AG09309 (cell line): ENCODE data around the gene PRR35.
A peak's percentile ranks its signal among the peaks of the same experiment; 100 is the strongest.

Source experiments
- DNase-seq: peaks from one replicate; pipeline ENCODE4 v3.0.0-alpha.2; 2010; ENCODE audit warnings: low read depth
- H3K4me3 ChIP-seq: 2 replicates; pipeline ENCODE4 v1.5.1; 2011; ENCODE audit warnings: mild to moderate bottlenecking, low read depth, low read length, moderate library complexity; ENCODE audit not compliant: control insufficient read depth
- TF ChIP-seq, protein P1 (sequence below): IDR thresholded peaks from 2 replicates; pipeline ENCODE4 v1.5.1; 2011; ENCODE audit warnings: mild to moderate bottlenecking, low read depth, low read length, inconsistent platforms; ENCODE audit not compliant: insufficient read depth, control insufficient read depth; ENCODE audit errors: missing control alignments

PRR35 gene

DNA sequence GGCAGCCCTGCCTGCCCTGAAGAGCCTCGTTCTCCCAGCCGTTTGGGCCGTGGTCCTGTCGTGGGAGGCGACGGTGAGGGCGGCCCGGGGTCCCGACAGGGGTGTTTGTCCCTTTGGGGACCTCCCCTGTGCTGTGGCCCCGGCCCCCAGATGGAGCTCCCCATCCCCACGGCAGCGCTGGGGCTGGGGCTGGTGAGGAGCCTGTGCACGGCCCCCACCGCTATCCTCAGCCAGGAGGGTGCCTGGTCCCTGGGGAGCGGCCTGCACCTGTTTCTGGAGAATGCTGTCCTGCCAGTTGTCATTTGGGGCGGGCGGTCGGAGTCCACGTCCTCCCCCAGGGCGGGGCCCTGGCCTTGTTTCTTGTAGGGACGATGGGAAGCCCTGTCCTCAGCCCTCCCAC is 26.1 kb upstream of the PRR35 start:
- TF ChIP-seq, protein P1, sequence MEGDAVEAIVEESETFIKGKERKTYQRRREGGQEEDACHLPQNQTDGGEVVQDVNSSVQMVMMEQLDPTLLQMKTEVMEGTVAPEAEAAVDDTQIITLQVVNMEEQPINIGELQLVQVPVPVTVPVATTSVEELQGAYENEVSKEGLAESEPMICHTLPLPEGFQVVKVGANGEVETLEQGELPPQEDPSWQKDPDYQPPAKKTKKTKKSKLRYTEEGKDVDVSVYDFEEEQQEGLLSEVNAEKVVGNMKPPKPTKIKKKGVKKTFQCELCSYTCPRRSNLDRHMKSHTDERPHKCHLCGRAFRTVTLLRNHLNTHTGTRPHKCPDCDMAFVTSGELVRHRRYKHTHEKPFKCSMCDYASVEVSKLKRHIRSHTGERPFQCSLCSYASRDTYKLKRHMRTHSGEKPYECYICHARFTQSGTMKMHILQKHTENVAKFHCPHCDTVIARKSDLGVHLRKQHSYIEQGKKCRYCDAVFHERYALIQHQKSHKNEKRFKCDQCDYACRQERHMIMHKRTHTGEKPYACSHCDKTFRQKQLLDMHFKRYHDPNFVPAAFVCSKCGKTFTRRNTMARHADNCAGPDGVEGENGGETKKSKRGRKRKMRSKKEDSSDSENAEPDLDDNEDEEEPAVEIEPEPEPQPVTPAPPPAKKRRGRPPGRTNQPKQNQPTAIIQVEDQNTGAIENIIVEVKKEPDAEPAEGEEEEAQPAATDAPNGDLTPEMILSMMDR: no peak
- no peak overlapping the region for H3K4me3 ChIP-seq
- no peak for DNase-seq

DNA sequence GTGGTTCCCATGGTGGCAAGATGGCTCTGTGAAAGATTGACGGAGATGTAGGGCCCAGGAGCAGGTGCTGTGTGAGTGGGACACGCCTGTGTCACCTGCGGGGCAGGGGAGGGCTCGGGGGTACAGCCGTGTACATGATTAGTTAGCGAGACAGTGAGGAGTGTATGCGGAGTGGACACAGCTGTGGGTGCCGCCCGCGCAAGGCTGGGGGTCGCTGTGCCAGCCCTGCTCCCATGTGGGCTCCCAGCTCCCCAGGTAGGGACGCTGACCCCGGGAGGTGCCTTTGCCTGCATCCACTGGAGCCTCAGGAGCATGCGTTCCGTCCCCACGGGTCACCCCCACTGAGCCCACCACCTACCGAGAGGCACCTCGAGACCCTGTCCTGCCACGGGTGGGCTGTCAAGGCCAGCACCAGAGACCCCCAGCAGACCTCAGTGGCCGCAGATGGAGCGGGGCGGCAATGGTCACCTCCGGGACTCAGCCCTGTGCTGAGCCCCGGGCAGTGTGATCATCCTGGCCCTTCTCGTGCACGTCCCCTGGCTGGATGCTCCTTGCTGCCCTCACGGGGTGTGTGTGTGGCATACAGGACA is 25.2 kb upstream of the PRR35 start:
- no peak overlapping the region for H3K4me3 ChIP-seq

DNA sequence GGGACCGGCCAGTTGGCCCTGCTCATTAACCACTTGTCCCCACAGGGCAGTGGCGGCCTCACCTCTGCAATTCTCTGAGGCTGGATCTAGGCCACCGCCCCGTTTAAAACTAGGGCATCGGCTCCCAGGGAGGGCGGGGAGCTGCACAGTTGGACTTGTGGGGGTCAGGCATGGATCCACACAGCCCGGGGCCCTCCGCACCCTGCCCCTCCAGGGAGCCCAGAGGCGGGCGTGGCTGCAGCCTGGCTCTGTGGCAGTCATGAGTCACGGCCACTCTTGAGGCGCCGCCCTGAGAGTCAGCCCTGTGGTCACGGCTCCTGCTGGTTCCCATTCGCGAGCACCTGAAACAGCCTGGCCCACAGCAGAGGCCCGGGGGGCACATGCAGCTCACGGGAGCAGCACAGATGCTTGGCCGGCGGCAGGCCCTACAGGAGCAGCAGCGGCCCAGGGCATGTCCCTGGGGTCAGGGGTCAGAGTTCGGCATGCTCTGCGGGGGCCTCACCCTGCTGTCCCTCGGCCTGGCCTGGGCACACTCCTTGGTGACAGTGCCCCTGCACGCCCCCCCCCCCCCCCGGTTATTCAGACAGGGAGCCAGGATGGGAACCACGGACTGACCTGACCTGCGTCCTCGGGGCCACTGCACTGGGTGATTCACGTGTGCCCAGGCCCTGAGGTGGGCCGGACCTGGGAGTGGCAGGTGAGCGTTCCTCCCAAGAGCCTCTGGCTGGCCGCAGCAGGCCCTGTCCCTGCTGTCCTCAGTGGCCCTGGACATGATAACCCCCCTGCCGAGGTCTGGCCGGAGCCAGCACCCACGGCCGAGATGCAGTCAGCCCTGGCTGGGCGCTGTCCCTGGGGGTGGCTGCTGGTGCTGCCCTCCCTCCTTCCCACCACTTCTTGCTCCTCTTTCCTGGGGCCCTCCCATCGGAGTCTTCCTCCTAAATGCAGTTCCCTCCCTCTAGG is 24.5 kb upstream of the PRR35 start:
- TF ChIP-seq, protein P1: no peak
- DNase-seq: no peak
- no peak overlapping the region for H3K4me3 ChIP-seq

More for the DNA sequence above, 25.2 kb upstream of the PRR35 start:
- DNase-seq: no peak
- TF ChIP-seq, protein P1: no peak

DNA sequence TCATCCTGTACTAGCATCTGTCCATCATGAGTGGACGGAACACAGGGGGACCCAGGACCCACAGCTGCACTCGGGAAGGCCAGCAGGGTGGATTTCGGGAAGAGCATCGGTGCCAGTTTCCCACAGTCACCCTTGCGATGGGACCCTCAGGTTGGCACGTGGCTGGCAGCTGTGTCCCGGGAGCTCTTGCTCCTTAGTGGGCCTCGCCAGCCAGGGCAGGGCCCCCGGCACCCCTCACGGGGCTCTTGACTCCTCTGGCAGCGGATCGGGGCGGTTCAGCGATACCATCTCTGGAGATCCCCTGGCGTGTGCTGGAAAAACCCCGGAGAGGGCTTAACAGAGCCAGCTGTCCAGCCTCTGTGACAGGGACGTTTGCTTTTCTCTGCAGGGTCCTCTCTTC is 23.4 kb upstream of the PRR35 start:
- TF ChIP-seq, protein P1: no peak
- DNase-seq: no peak
- H3K4me3 ChIP-seq: no peak overlapping the region

DNA sequence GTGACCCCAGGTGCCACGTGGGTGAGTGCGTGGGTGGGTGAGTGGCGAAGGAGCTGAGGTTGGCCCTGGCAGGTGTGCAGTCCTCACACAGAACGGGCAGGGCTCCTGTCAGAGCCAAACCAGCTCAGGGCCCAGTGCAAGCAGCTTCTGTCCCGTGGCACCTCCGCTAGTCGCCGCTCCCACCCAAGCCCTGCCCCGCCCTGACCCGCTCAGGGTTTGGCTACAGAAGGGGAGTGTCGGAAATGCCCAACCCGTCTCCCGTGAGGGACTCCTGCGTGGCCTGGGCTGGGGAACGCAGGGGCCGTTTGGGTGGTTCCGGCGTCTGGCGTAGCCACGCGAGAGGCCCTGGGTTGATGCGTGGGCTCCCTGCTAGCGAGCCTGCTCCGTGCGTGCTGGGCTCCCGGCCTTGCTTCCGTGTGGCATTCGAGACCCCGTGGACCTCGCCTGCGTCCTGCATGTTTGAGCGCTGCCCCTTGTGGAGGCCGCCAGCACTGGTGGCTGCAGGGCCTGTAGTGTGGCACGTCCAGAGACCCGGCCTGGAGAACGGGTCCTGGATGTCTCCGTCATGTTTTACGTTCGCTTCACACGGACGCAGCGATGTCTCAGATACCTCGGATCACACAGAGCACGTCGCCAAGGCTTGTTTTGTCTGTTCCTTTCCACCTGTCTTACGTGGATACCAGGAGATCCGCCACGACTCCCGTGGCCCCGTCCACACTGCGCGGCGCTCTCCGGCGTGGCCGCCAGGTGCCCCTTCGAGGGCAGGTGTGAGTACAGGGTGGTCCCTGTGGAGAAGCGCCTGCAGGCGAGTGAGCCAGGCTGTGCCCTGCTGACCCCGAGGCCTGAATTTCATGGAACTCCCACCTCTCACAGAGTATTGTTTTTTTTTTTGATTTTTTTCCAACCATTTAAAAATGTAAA is 22.5 kb upstream of the PRR35 start:
- TF ChIP-seq, protein P1: no peak
- H3K4me3 ChIP-seq: no peak overlapping the region
- no peak for DNase-seq

DNA sequence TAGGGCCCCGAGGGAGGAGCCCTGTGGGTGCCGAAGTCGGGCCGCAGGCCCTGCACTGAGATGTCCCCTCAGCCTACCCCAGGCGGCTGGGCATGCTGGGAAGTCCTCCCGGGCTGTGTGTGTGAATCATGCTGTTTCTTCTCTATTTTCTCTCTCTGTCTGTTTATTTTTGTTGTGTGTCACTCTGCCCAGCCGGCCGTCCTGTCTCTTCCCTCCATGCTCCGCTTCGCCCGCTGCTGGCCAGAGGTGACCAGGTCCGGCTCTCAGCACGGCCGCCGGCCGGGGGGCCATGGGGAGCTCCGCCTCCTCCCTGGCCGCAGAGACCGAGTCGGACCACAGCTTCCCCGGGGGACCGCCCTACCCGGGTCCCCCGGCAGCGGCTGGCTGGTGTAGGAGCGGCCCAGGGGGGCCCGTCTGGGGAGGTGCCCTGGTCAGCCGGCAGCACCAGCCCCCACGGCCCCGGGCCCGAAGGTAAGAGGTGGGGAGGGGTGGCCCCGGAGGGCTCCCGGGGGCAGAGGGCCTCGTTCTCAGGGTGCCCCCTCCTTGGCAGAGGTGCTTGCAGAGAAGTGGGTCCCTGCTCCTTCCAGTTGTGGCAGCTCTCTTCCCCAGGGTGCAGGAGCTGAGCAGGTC is 20.2 kb upstream of the PRR35 start:
- no peak for DNase-seq
- no peak overlapping the region for H3K4me3 ChIP-seq
- TF ChIP-seq, protein P1: peak; percentile 4
